GM12878 (cell line): Measurements from ENCODE around the gene COMMD1. TPM values are rescaled to one million over a fixed set of nuclear protein-coding genes. Genes with fewer than 3 reads are reported as not detected.

Experiments
- ATAC-seq: fragments of 200-7000 bp; cut with Tn5 transposase; 3 replicates; pipeline ENCODE4 v1.9.1; 2020; ENCODE audit warnings: mild to moderate bottlenecking, moderate library complexity
- BruUV-seq: library from RNA; stranded (reverse); fragments of 400-500 nt; replicated peaks from 2 replicates; lab custom pipeline; 2021; lab: Mats Ljungman, UMichigan
- CTCF ChIA-PET: fragments of 300-600 bp; sonication (Branson Sonifier 250); formaldehyde crosslinking; extraction: SDS; loops from one replicate; lab custom pipeline; 2021; ENCODE audit warnings: inconsistent platforms; lab: Yijun Ruan, JAX
- POLR2A ChIA-PET: fragments of 350-600 bp; formaldehyde crosslinking; extraction: SDS; loops from one replicate; lab custom pipeline; 2021; ENCODE audit warnings: inconsistent platforms; lab: Charles Lee
- RAD21 ChIA-PET: fragments of 300-600 bp; sonication (Branson Sonifier 250); formaldehyde crosslinking; loops from one replicate; lab custom pipeline; 2023; ENCODE audit warnings: antibody characterized with exemption; ENCODE audit not compliant: unreplicated experiment; lab: Charles Lee
- SMC1A ChIA-PET: fragments of 300-600 bp; sonication (Branson Sonifier 250); formaldehyde crosslinking; loops from one replicate; lab custom pipeline; 2023; ENCODE audit not compliant: unreplicated experiment, uncharacterized antibody; lab: Charles Lee
- DNase-seq: peaks from one replicate; pipeline ENCODE4 v3.0.0-alpha.2; 2011; ENCODE audit warnings: low read depth, low spot score
- FAIRE-seq: peaks from 3 replicates; lab custom pipeline; 2011; peaks lifted over from hg19 to GRCh38; lab: Jason Lieb, UNC
- H2AFZ ChIP-seq: 2 replicates; pipeline ENCODE4 v1.6.0; 2011; ENCODE audit warnings: low read depth, low read length, control low read depth; ENCODE audit not compliant: control insufficient read depth
- H3K27ac ChIP-seq: 2 replicates; pipeline ENCODE4 v1.5.1; 2011; ENCODE audit warnings: control low read depth; ENCODE audit not compliant: control insufficient read depth, insufficient read depth
- H3K27me3 ChIP-seq, 2 experiments: replicated peaks in 1 of 2; 2 replicates each; pipeline versions ENCODE4 v1.6.0 to v1.6.1; 2011; ENCODE audit warnings: low read length in 1 of 2; ENCODE audit not compliant: control insufficient read depth in 2 of 2, insufficient read depth in 2 of 2
- H3K36me3 ChIP-seq, 2 experiments: 2 replicates each; pipeline ENCODE4 v1.5.1; 2011; ENCODE audit warnings: low read length in 1 of 2; ENCODE audit not compliant: control insufficient read depth in 2 of 2, insufficient read depth in 2 of 2
- H3K4me1 ChIP-seq: 2 replicates; pipeline ENCODE4 v1.6.1; 2011; ENCODE audit warnings: mild to moderate bottlenecking, low read length, moderate library complexity, mixed read lengths; ENCODE audit not compliant: control insufficient read depth, insufficient read depth
- H3K4me2 ChIP-seq: 2 replicates; pipeline ENCODE4 v1.6.0; 2011; ENCODE audit warnings: control low read depth; ENCODE audit not compliant: control insufficient read depth, insufficient read depth
- H3K4me3 ChIP-seq: fragments of 200-600 bp; sonication (generic); 2 replicates; pipeline ENCODE4 v1.5.1; 2016
- H3K79me2 ChIP-seq: 2 replicates; pipeline ENCODE4 v1.6.0; 2011; ENCODE audit warnings: low read length; ENCODE audit not compliant: control insufficient read depth, insufficient read depth
- H3K9ac ChIP-seq: 2 replicates; pipeline ENCODE4 v1.8.0; 2011; ENCODE audit warnings: low read length, control low read depth, mixed read lengths; ENCODE audit not compliant: control insufficient read depth, insufficient read depth
- H3K9me3 ChIP-seq: replicated peaks from 3 replicates; pipeline ENCODE4 v1.5.1; 2011; ENCODE audit warnings: mild to moderate bottlenecking, low read length; ENCODE audit not compliant: control insufficient read depth, insufficient read depth
- H4K20me1 ChIP-seq: 2 replicates; pipeline ENCODE4 v1.6.0; 2011; ENCODE audit not compliant: control insufficient read depth, insufficient read depth
- ASH2L ChIP-seq: fragments of 300-600, 200-600 bp; sonication (generic); IDR thresholded peaks from 2 replicates; pipeline ENCODE4 v1.6.1; 2017; ENCODE audit warnings: low read depth, mild to moderate bottlenecking, borderline replicate concordance
- CHD1 ChIP-seq: IDR thresholded peaks from 2 replicates; pipeline ENCODE4 v1.6.1; 2012; ENCODE audit warnings: low read depth, low read length, improper control_type of control experiment
- FOXM1 ChIP-seq: IDR thresholded peaks from 2 replicates; pipeline ENCODE4 v1.6.1; 2012; ENCODE audit warnings: low read depth, mild to moderate bottlenecking, inconsistent platforms, low read length, moderate library complexity
- SMAD1 ChIP-seq: fragments of 450-650 bp; IDR thresholded peaks from 2 replicates; pipeline ENCODE4 v1.6.1; 2018; ENCODE audit warnings: mild to moderate bottlenecking, low read depth; ENCODE audit not compliant: partially characterized antibody
- SMAD5 ChIP-seq: IDR thresholded peaks from 2 replicates; pipeline ENCODE4 v1.6.1; 2016; ENCODE audit warnings: antibody characterized with exemption, low read depth
- SRF ChIP-seq, 2 experiments: IDR thresholded peaks; 2 replicates each; pipeline ENCODE4 v1.6.1; 2011; ENCODE audit warnings: low read depth in 2 of 2, low read length in 2 of 2, mild to moderate bottlenecking in 1 of 2, moderate library complexity in 1 of 2
- WGBS: methylation state at CpG from one replicate; pipeline ENCODE4 v1.1.6; 2016; ENCODE audit warnings: low lambda C conversion rate; ENCODE audit not compliant: insufficient replicate concordance, insufficient coverage; ENCODE audit errors: missing lambda C conversion rate; 5-methylcytosine and 5-hydroxymethylcytosine counted together
- in situ Hi-C: fragments of 300-500 bp; cut with MboI; formaldehyde crosslinking; loops from 9 replicates; pipeline ENCODE4 v1.14.3; 2018; ENCODE audit warnings: mixed read lengths
- intact Hi-C: fragments of 100-400 bp; cut with micrococcal nuclease; formaldehyde crosslinking; loops from one replicate; pipeline ENCODE4 v1.14.2; 2022; ENCODE audit not compliant: unreplicated experiment
- polyA plus RNA-seq, 11 experiments: library from polyadenylated mRNA; depleted of rRNA in 4 of 11; unstranded in 6 of 11; stranded (reverse) in 5 of 11; fragments of >200 nt; fragmentation: Nextera tagmentation in 4 of 11; fragmentation: Illumina TruSeq in 1 of 11; extraction: Ambion mirVana in 4 of 11; extraction: Trizol in 1 of 11; gene quantifications; 1 replicate in 1 of 11; 2 replicates in 10 of 11; pipeline versions ENCODE4 v1.2.1 to v1.2.3, GENCODE V29; 2011 to 2016; ENCODE audit warnings: inconsistent platforms in 2 of 11, missing spikeins in 2 of 11, low read depth in 1 of 11
- total RNA-seq, 4 experiments: library from RNA; depleted of rRNA in 3 of 4; stranded (reverse); fragments of >200 nt in 3 of 4; fragmentation: Illumina TruSeq in 1 of 4; extraction: Trizol in 1 of 4; gene quantifications; 2 replicates each; pipeline versions ENCODE4 v1.2.1 to v1.2.3, GENCODE V29; 2013 to 2021
- TF ChIP-seq, protein P1 (sequence below): IDR thresholded peaks from 2 replicates; pipeline ENCODE4 v1.6.1; 2012; ENCODE audit warnings: mild to moderate bottlenecking, low read depth, low read length

The COMMD1 gene
- total and polyA plus RNA-seq, 10 of the 15 experiments (the other 5 are each of a cell fraction or from before 2014, with no cell fraction given), result 39.7 to 210 (median 53.7) TPM

DNA sequence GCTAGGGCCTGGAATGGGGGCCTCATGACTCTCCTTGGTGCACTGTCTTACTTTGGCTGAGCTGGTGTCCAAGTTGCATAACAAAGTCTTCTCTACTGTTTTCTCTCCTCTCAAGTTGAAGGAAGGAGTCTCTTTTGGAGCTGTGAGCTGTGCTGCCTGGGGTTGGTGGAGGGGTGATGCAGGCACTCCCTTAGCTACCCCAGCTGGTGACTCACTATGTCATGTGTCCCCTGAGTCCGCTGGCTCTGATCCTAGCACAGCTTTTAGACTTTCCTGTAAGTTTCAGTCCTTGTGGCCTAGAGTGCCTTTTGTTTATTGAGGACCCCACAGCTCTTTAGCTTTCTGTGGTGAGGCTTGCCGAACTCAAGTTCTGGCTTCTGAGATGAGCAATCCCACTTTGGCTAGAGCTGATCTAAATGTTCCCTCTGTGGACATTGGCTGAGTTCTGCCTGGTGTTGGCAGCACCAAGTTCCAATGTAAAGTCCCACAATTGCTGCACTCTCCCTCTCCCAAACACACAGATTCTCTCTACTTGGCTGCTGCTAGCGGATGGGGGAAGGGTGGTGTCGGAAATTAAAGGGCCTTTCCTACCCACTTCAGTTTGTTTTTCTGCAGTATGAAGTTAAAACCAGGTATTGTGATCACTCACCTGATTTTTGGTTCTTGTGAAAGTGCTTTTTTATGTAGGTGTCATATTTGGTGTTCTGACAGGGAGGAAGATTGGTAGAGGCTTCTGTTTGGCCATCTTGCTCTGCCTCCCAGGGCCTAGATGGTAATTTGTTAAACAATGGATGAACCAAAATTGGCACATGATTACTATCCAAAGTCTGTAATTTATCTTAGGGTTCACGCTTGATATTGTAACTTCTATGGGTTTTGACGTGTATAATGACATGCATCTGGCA lies 83.2 kb downstream of the COMMD1 start:
- Histone ChIP-seq H3K9ac (no peak overlapping the region), H3K27me3 (no peaks in the 10 kb centered on the region), H3K4me2 (no peak overlapping the region), H4K20me1 (no peaks in the 10 kb centered on the region), H2AFZ (no peak overlapping the region), H3K4me3 (no peak overlapping the region), H3K27ac (no peak overlapping the region), H3K9me3 (peaks cover 3% of the 10 kb centered on the region; the same call in 2 of the 3 replicates), H3K79me2 (peaks cover 4% of the 10 kb centered on the region), H3K4me1 (peaks cover under 1% of the 10 kb centered on the region; the same call in 1 of the 2 replicates), H3K36me3 (no peaks in the 10 kb centered on the region; a peak in 2 of 4 replicates)
- ATAC-seq, result no peak
- TF ChIP-seq SRF (IDR thresholded peaks at IDR 0.05; ENCODE audit: low read depth in 2 of 2, low read length in 2 of 2) (no peak), SMAD1 (no peak), ASH2L (no peak), CHD1 (no peak), FOXM1 (no peak), SMAD5 (no peak)
- TF ChIP-seq, protein P1, sequence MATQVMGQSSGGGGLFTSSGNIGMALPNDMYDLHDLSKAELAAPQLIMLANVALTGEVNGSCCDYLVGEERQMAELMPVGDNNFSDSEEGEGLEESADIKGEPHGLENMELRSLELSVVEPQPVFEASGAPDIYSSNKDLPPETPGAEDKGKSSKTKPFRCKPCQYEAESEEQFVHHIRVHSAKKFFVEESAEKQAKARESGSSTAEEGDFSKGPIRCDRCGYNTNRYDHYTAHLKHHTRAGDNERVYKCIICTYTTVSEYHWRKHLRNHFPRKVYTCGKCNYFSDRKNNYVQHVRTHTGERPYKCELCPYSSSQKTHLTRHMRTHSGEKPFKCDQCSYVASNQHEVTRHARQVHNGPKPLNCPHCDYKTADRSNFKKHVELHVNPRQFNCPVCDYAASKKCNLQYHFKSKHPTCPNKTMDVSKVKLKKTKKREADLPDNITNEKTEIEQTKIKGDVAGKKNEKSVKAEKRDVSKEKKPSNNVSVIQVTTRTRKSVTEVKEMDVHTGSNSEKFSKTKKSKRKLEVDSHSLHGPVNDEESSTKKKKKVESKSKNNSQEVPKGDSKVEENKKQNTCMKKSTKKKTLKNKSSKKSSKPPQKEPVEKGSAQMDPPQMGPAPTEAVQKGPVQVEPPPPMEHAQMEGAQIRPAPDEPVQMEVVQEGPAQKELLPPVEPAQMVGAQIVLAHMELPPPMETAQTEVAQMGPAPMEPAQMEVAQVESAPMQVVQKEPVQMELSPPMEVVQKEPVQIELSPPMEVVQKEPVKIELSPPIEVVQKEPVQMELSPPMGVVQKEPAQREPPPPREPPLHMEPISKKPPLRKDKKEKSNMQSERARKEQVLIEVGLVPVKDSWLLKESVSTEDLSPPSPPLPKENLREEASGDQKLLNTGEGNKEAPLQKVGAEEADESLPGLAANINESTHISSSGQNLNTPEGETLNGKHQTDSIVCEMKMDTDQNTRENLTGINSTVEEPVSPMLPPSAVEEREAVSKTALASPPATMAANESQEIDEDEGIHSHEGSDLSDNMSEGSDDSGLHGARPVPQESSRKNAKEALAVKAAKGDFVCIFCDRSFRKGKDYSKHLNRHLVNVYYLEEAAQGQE, result no peak
- WGBS, result 90% methylated on average over 6 of the region's 6 CpGs
- in situ Hi-C loops, result loop anchor here (5.0 kb wide), 1 partner anchor 424 kb away; no protein-coding TSS in a partner anchor
- BruUV-seq, result no TSS peak
- ChIA-PET POLR2A (interaction anchor here (0.7 kb wide), 1 partner anchor 239 kb away, joined by 3 read pairs; no protein-coding TSS in a partner anchor), CTCF (interaction anchor here (0.6 to 1.7 kb wide), 3 partner anchors 41 to 423 kb away, joined by 3 read pairs; no protein-coding TSS in a partner anchor), SMC1A (no interaction called here), RAD21 (no interaction called here)
- FAIRE-seq, result no peak
- intact Hi-C loops, result no loop called here
- DNase-seq, result no peak
